DMS153 (cell line): Measurements from ENCODE around the gene ZC3H18.

Experiments
- DNase-seq: peaks from one replicate; lab custom pipeline; 2025; lab: John Stamatoyannopoulos, UW

The ZC3H18 gene

GRCh38 chr16:88569985-88570690, at the start of gene ZC3H18:
TSS of gene ZC3H18 (plus strand) at chr16:88570403. CDS start at chr16:88577124, 6,721 bp downstream.
- DNase-seq = peak; percentile 90

GRCh38 chr16:88521674-88522073, 48.5 kb upstream of the ZC3H18 start:
- no peak for DNase-seq

GRCh38 chr16:88522276-88522949, 47.8 kb upstream of the ZC3H18 start:
- DNase-seq = no peak

GRCh38 chr16:88523309-88524161, 46.7 kb upstream of the ZC3H18 start:
- DNase-seq = no peak

- DNase-seq = no peak
These were observed 45.8 kb upstream of the ZC3H18 start for GRCh38 chr16:88524274-88524972.

GRCh38 chr16:88524973-88525662, 45.1 kb upstream of the ZC3H18 start:
- DNase-seq = no peak

- DNase-seq = no peak
These were observed 44.6 kb upstream of the ZC3H18 start for GRCh38 chr16:88525663-88525990.

- no peak for DNase-seq
These were observed 43.9 kb upstream of the ZC3H18 start for GRCh38 chr16:88526008-88526905.

GRCh38 chr16:88526906-88527185, 43.4 kb upstream of the ZC3H18 start:
- no peak for DNase-seq

GRCh38 chr16:88527186-88527936, 42.8 kb upstream of the ZC3H18 start:
- no peak for DNase-seq

GRCh38 chr16:88527937-88528743, 42.1 kb upstream of the ZC3H18 start:
- no peak for DNase-seq

GRCh38 chr16:88528902-88529318, 41.3 kb upstream of the ZC3H18 start:
- DNase-seq = no peak

- no peak for DNase-seq
These were observed 40.6 kb upstream of the ZC3H18 start for GRCh38 chr16:88529596-88529995.

- DNase-seq = no peak
These were observed 39.9 kb upstream of the ZC3H18 start for GRCh38 chr16:88530051-88530857.

GRCh38 chr16:88530858-88531203, 39.4 kb upstream of the ZC3H18 start:
- no peak for DNase-seq

GRCh38 chr16:88531346-88531745, 38.9 kb upstream of the ZC3H18 start:
- DNase-seq = no peak

- DNase-seq = no peak
These were observed 38.2 kb upstream of the ZC3H18 start for GRCh38 chr16:88531931-88532433.
